OCI-LY3 (cell line): Measurements from ENCODE around the gene TEX14.

Experiments
- CTCF ChIP-seq: fragments of 200-600, 300-600 bp; sonication (generic); IDR thresholded peaks from 2 replicates; pipeline ENCODE4 v1.5.1; 2014; ENCODE audit warnings: antibody characterized with exemption, low read length, low read depth
- EZH2phosphoT487 ChIP-seq: fragments of 200-600 bp; shearing (Covaris generic); IDR thresholded peaks from 2 replicates; pipeline ENCODE4 v1.6.1; 2018; ENCODE audit warnings: antibody characterized with exemption, mixed run types, low read depth

- no peak for TF ChIP-seq CTCF
- TF ChIP-seq EZH2phosphoT487 = no peak
These were observed 51.6 kb downstream of the TEX14 start for GRCh38 chr17:58640202-58640601.
